PC-3 (cell line): ENCODE measurements around the gene ACTR1A. TPM values are rescaled to one million over a fixed set of nuclear protein-coding genes. Genes with fewer than 3 reads are reported as not detected.

Experiments
- ATAC-seq: fragments of 200-7000 bp; cut with Tn5 transposase; 2 replicates; pipeline ENCODE4 v1.9.1; 2020; ENCODE audit warnings: mild to moderate bottlenecking, moderate library complexity
- BruUV-seq: library from RNA; stranded (reverse); fragments of 400-500 nt; replicated peaks from 2 replicates; lab custom pipeline; 2021; lab: Mats Ljungman, UMichigan
- CTCF ChIA-PET: fragments of 300-600 bp; sonication (Branson Sonifier 250); formaldehyde crosslinking; loops from one replicate; lab custom pipeline; 2022; ENCODE audit warnings: antibody characterized with exemption; lab: Charles Lee
- POLR2A ChIA-PET: fragments of 300-600 bp; sonication (Branson Sonifier 250); formaldehyde crosslinking; loops from one replicate; lab custom pipeline; 2022; ENCODE audit warnings: antibody characterized with exemption; ENCODE audit not compliant: unreplicated experiment; lab: Charles Lee
- DNase-seq: peaks from one replicate; pipeline ENCODE4 v3.0.0-alpha.2; 2015
- H2AFZ ChIP-seq: fragments of 300-600 bp; sonication (generic); 2 replicates; pipeline ENCODE4 v1.6.0; 2016; ENCODE audit warnings: antibody characterized with exemption, low read length
- H3F3A ChIP-seq: fragments of 300-600 bp; sonication (generic); one replicate; pipeline ENCODE4 v1.6.0; 2017; ENCODE audit warnings: antibody characterized with exemption, low read length, control low read depth, mild to moderate bottlenecking; ENCODE audit not compliant: unreplicated experiment
- H3K27ac ChIP-seq: fragments of 300-600 bp; sonication (generic); 2 replicates; pipeline ENCODE4 v1.5.1; 2016; ENCODE audit warnings: mild to moderate bottlenecking, low read length
- H3K27me3 ChIP-seq: fragments of 300-600 bp; sonication (generic); 2 replicates; pipeline ENCODE4 v1.6.1; 2016; ENCODE audit warnings: low read length, mixed read lengths
- H3K36me3 ChIP-seq: fragments of 300-600 bp; sonication (generic); 2 replicates; pipeline ENCODE4 v1.6.1; 2016; ENCODE audit warnings: low read depth, mixed run types, low read length, mixed read lengths
- H3K4me1 ChIP-seq: fragments of 300-600 bp; sonication (generic); 2 replicates; pipeline ENCODE4 v1.5.1; 2016; ENCODE audit warnings: low read length; ENCODE audit not compliant: insufficient read depth
- H3K4me2 ChIP-seq: fragments of 300-600 bp; sonication (generic); 2 replicates; pipeline ENCODE4 v1.6.0; 2016; ENCODE audit warnings: low read length
- H3K4me3 ChIP-seq: fragments of 300-600 bp; sonication (generic); 2 replicates; pipeline ENCODE4 v1.5.1; 2016; ENCODE audit warnings: mild to moderate bottlenecking, low read length, mixed read lengths
- H3K79me2 ChIP-seq: fragments of 300-600 bp; sonication (generic); 2 replicates; pipeline ENCODE4 v1.6.1; 2017; ENCODE audit warnings: low read length, mixed read lengths
- H3K9ac ChIP-seq: fragments of 300-600 bp; sonication (generic); 2 replicates; pipeline ENCODE4 v1.6.0; 2016; ENCODE audit warnings: mild to moderate bottlenecking, low read length
- H3K9me2 ChIP-seq: fragments of 300-600 bp; sonication (generic); replicated peaks from 2 replicates; pipeline ENCODE4 v1.6.1; 2016; ENCODE audit warnings: mixed run types, low read length, mixed read lengths
- H3K9me3 ChIP-seq: fragments of 300-600 bp; sonication (generic); 2 replicates; pipeline ENCODE4 v1.6.1; 2016; ENCODE audit warnings: low read length, mixed read lengths
- H4K20me1 ChIP-seq: fragments of 300-600 bp; sonication (generic); 2 replicates; pipeline ENCODE4 v1.6.1; 2016; ENCODE audit warnings: low read length, mixed read lengths
- EZH2 ChIP-seq: fragments of 300-600 bp; sonication (generic); IDR thresholded peaks from one replicate; pipeline ENCODE4 v1.6.1; 2017; ENCODE audit warnings: antibody characterized with exemption, mild to moderate bottlenecking, low read length; ENCODE audit not compliant: unreplicated experiment
- EZH2phosphoT487 ChIP-seq: fragments of 300-600 bp; sonication (generic); IDR thresholded peaks from 2 replicates; pipeline ENCODE4 v1.6.1; 2018; ENCODE audit warnings: mild to moderate bottlenecking, antibody characterized with exemption, low read length, borderline replicate concordance
- intact Hi-C: fragments of 100-400 bp; cut with micrococcal nuclease; formaldehyde crosslinking; loops from 2 replicates; pipeline ENCODE4 v1.9.0; 2023
- total RNA-seq: library from RNA; depleted of rRNA; stranded (reverse); fragments of >200 nt; gene quantifications from 2 replicates; pipeline ENCODE4 v1.2.3, GENCODE V29; 2014
- TF ChIP-seq, protein P1 (sequence below): fragments of 300-600 bp; sonication (generic); conservative IDR thresholded peaks from 2 replicates; pipeline ENCODE4 v1.5.1; 2017; ENCODE audit warnings: antibody characterized with exemption, low read depth, mild to moderate bottlenecking, low read length

The ACTR1A gene
- total RNA-seq, 1 experiment from 2014 or later: 69.9 TPM

DNA sequence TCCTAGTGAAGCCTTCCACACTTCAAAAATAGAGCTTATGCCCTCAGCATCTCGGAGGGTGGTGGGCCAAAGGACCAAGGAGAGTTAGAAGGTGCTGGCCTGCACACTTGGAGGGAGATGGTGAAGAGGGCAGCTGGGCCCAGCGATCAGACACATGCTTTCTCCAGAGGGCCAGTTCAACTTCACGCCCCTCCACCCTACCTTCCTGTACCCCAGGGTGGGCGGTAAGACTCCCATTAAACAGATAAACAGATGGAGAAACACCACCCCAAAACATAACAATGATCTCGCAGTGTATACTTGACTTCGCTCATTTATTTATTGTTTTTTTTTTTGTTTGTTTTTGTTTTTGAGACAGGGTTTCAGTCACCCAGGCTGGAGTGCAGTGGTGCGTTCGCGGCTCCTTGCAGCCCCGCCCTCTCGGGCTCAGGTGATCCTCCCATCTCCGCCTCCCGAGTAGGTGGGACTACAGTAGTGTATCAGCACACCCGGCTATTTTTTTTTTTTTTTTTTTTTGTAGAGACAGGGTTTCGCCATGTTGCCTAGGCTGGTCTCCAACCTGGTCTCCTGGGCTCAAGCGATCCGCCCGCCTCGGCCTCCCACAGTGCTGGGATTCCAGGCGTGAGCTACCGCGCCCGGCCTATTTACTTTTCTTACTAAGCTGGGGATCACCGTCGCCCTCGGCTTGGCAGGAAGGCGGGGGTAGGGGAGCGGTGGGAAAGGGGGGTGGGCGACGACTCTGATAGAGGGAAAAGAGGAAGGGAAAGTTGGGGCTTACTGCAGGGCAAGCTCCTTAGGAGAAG is 53.0 kb downstream of the ACTR1A start:
- intact Hi-C loops: loop anchor here (1.0 kb wide), 1 partner anchor 17 kb away; the partner anchor contains the start of gene CUEDC2
- Histone ChIP-seq H3K27ac (peak overlapping the region; percentile 55), H3K4me3 (peak overlapping the region; percentile 92), H3K79me2 (peaks cover 29% of the 10 kb centered on the region), H3K27me3 (no peaks in the 10 kb centered on the region), H3K9ac (peak overlapping the region; percentile 87), H3F3A (no peaks in the 10 kb centered on the region), H3K4me2 (peak overlapping the region; percentile 97), H3K36me3 (peaks cover 5% of the 10 kb centered on the region; the same call in 1 of the 2 replicates), H3K9me2 (no peaks in the 10 kb centered on the region), H2AFZ (peak overlapping the region; percentile 60), H4K20me1 (0 out of 2 replicates have a peak, but pooled peaks cover 4% of the 10 kb centered on the region), H3K9me3 (no peaks in the 10 kb centered on the region), H3K4me1 (peaks cover 20% of the 10 kb centered on the region)
- DNase-seq: peak; percentile 73
- ChIA-PET CTCF (no interaction called here), POLR2A (interaction anchor here (1.2 kb wide), 1 partner anchor 17 kb away, joined by 5 read pairs; the partner anchor contains the start of gene CUEDC2)
- peak; percentile 57 for ATAC-seq
- TF ChIP-seq, protein P1, sequence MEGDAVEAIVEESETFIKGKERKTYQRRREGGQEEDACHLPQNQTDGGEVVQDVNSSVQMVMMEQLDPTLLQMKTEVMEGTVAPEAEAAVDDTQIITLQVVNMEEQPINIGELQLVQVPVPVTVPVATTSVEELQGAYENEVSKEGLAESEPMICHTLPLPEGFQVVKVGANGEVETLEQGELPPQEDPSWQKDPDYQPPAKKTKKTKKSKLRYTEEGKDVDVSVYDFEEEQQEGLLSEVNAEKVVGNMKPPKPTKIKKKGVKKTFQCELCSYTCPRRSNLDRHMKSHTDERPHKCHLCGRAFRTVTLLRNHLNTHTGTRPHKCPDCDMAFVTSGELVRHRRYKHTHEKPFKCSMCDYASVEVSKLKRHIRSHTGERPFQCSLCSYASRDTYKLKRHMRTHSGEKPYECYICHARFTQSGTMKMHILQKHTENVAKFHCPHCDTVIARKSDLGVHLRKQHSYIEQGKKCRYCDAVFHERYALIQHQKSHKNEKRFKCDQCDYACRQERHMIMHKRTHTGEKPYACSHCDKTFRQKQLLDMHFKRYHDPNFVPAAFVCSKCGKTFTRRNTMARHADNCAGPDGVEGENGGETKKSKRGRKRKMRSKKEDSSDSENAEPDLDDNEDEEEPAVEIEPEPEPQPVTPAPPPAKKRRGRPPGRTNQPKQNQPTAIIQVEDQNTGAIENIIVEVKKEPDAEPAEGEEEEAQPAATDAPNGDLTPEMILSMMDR: no peak
- no peak for TF ChIP-seq EZH2
- TF ChIP-seq EZH2phosphoT487: no peak
- BruUV-seq: TSS peak; percentile 40

DNA sequence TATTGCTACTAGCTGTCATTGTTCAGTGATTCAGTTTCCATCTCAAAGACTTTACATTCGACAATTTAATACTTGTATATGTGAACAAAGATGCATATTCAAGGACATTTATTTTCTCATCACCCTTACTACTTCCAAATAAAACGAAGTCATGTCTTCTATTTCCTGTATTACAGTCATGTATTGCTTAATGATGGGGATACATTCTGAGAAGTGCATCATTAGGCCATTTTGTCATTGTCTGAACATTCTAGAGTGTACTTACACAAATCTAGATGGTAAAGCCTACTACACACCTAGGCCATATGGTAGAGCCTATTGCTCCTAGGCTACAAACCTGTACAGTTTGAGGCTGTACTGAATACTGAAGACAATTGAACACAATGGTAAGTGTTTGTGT is 57.7 kb downstream of the ACTR1A start:
- peaks cover 4% of the 10 kb centered on the region; the same call in 1 of the 2 replicates for H3K4me1 ChIP-seq
- H3K79me2 ChIP-seq: no peaks in the 10 kb centered on the region; the same call in 1 of the 2 replicates
- H3K4me3 ChIP-seq: no peak overlapping the region
- POLR2A ChIA-PET: no interaction called here
- no peak for TF ChIP-seq EZH2
- TF ChIP-seq, protein P1: no peak
- no peak for TF ChIP-seq EZH2phosphoT487
- no peaks in the 10 kb centered on the region for H3K27me3 ChIP-seq
- H3F3A ChIP-seq: no peaks in the 10 kb centered on the region
- no peak for ATAC-seq
- intact Hi-C loops: no loop called here
- no TSS peak for BruUV-seq
- no peak overlapping the region for H3K9ac ChIP-seq
- no peak overlapping the region for H3K27ac ChIP-seq
- DNase-seq: no peak
- H3K4me2 ChIP-seq: no peak overlapping the region
- H3K36me3 ChIP-seq: no peaks in the 10 kb centered on the region
- CTCF ChIA-PET: no interaction called here
- no peaks in the 10 kb centered on the region for H4K20me1 ChIP-seq
- no peaks in the 10 kb centered on the region for H3K9me2 ChIP-seq
- H2AFZ ChIP-seq: no peak overlapping the region
- H3K9me3 ChIP-seq: no peaks in the 10 kb centered on the region

DNA sequence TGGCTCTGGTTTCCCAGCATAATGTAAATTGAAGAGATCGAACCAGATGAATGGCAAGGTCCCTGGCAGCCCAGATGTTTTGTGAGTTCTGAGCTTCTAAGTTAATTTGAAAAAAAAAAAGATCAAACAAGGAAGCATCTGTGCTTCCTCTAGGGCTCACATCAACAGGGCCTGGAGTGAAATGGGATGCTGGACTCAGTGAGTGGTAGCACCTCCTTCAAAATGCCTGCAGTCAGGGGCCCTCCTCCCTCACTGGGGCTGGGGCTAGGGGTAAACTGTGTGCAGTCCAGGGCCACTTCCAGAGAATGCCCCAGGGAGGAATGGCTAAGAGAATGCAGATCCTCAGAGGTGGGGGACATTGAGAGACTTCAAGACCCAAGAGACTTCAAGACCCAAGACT is 64.1 kb downstream of the ACTR1A start:
- H4K20me1 ChIP-seq: no peaks in the 10 kb centered on the region
- H2AFZ ChIP-seq: no peak overlapping the region
- no peak overlapping the region for H3K4me2 ChIP-seq
- no peak overlapping the region for H3K4me3 ChIP-seq
- POLR2A ChIA-PET: no interaction called here
- H3K9me2 ChIP-seq: no peaks in the 10 kb centered on the region
- H3K36me3 ChIP-seq: no peaks in the 10 kb centered on the region
- TF ChIP-seq EZH2phosphoT487 (no peak), EZH2 (no peak)
- TF ChIP-seq, protein P1: no peak
- H3K27me3 ChIP-seq: no peaks in the 10 kb centered on the region
- H3K4me1 ChIP-seq: no peaks in the 10 kb centered on the region
- no peak for ATAC-seq
- H3K9me3 ChIP-seq: no peaks in the 10 kb centered on the region
- H3K27ac ChIP-seq: no peak overlapping the region
- no peak for DNase-seq
- H3F3A ChIP-seq: no peaks in the 10 kb centered on the region
- BruUV-seq: no TSS peak
- H3K79me2 ChIP-seq: no peaks in the 10 kb centered on the region
- intact Hi-C loops: no loop called here
- no peak overlapping the region for H3K9ac ChIP-seq
- CTCF ChIA-PET: no interaction called here
